ENCODE results near the gene PEX14. TPM values are rescaled to one million over a fixed set of nuclear protein-coding genes. Genes with fewer than 3 reads are reported as not detected.

Gene PEX14
- total RNA-seq, 1 donor from 2014 or later = 10.6 TPM

DNA sequence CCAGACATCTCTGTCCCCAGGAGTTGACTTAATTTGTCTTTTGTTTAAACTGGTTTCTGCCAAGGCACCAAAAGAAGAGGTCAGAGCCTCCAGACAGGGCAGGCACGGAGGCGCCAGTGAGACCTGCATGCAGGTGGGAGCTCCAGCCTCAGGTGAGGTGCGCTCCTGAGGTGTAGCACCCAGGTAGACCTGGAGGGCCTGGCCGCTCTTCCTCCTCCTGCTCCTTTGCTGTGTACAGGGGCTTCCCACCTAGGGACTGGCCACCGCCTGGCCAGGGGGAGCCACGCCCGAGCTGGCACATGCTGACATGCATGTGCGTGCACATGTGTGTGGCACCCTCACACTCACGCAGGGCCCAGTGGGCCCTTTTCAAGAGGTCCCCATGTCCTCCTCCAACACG lies 158.7 kb downstream of the PEX14 start:
- peak overlapping the region; percentile 97 to 99 for H3K27ac ChIP-seq
- TF ChIP-seq, protein P1, sequence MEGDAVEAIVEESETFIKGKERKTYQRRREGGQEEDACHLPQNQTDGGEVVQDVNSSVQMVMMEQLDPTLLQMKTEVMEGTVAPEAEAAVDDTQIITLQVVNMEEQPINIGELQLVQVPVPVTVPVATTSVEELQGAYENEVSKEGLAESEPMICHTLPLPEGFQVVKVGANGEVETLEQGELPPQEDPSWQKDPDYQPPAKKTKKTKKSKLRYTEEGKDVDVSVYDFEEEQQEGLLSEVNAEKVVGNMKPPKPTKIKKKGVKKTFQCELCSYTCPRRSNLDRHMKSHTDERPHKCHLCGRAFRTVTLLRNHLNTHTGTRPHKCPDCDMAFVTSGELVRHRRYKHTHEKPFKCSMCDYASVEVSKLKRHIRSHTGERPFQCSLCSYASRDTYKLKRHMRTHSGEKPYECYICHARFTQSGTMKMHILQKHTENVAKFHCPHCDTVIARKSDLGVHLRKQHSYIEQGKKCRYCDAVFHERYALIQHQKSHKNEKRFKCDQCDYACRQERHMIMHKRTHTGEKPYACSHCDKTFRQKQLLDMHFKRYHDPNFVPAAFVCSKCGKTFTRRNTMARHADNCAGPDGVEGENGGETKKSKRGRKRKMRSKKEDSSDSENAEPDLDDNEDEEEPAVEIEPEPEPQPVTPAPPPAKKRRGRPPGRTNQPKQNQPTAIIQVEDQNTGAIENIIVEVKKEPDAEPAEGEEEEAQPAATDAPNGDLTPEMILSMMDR (IDR thresholded peaks at IDR 0.05) = no peak
- H3K4me1 ChIP-seq = peaks cover 34 to 69% of the 10 kb centered on the region in 2 donors
- H3K36me3 ChIP-seq = peaks cover 0 to 4% of the 10 kb centered on the region in 2 donors
- no peak overlapping the region for H3K4me3 ChIP-seq
- intact Hi-C loops (cut with DNase I) = loop anchor here (2.0 to 5.0 kb wide), 3 partner anchors 61 to 121 kb away; no protein-coding TSS in a partner anchor
- DNase-seq (ENCODE audit: low spot score in 2 of 2) = no peak
- no peaks in the 10 kb centered on the region for H3K9me3 ChIP-seq
- no peaks in the 10 kb centered on the region for H3K27me3 ChIP-seq

DNA sequence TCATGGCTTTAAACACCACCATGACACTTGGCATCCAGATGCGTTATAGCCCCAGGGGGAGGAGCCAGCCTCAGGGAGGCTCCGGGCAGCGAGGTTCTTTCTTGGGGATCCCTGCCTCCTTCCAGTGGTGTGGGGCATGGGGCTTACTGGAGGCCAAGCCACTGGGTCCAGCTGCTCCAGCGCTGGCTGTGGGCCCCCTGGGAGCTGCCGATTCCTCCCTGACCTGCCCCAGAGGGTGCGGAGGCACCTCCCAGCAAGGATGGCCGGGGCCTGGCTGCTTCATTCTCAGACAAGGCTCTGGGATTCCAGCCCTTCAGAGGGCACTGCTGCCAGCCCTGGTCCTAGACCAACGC lies 159.3 kb downstream of the PEX14 start:
- Histone ChIP-seq H3K4me1 (peaks cover 33 to 63% of the 10 kb centered on the region in 2 donors), H3K36me3 (peaks cover 0 to 4% of the 10 kb centered on the region in 2 donors), H3K27ac (peak overlapping the region; percentile 97 to 99), H3K4me3 (no peak overlapping the region), H3K9me3 (no peaks in the 10 kb centered on the region), H3K27me3 (no peaks in the 10 kb centered on the region)
- no peak for DNase-seq (ENCODE audit: low spot score in 2 of 2)
- intact Hi-C loops (cut with DNase I) = loop anchor here (5.0 kb wide), 1 partner anchor 122 kb away; no protein-coding TSS in a partner anchor
- TF ChIP-seq, protein P1 (IDR thresholded peaks at IDR 0.05) = no peak

DNA sequence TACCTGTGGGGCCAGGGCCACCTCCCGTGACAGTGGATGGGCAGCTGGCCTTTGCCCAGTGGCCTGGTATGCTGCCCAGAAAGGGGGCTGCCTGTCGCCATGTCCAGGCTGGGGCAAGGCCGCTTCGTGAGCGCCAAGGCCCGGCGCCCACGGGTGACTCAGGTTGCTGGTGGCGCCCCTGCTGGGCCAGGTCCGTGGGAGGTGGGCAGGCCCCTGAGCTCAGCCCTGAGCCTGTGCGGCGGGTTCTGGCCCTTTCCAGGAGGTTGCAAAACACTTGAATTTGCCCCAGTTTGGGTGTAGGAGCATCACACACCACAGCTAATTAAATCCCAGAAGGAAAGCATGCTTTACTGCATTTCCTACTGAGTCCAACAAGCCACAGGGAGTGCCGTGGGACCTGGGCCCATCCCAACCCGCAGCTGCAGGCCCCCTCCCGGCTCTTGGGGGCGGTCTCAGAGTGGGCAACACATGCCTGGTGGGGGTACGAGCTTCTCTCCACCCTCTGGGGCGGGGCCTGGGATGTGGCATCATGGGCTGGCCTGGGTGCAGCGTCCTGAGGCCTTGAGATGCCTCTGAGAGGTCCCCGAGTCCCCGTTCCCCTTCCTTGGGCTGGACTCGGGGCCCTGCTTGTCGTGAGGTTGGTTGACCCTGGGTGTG lies 159.8 kb downstream of the PEX14 start:
- Histone ChIP-seq H3K4me1 (peaks cover 32 to 63% of the 10 kb centered on the region in 2 donors), H3K27ac (peak overlapping the region; percentile 97 to 99), H3K36me3 (peaks cover 4 to 8% of the 10 kb centered on the region in 2 donors), H3K27me3 (no peaks in the 10 kb centered on the region), H3K4me3 (peak overlapping the region in 1 of 2 donors; percentile 7), H3K9me3 (no peaks in the 10 kb centered on the region)
- TF ChIP-seq, protein P1 (IDR thresholded peaks at IDR 0.05) = no peak
- peak; percentile 46 to 86 for DNase-seq (ENCODE audit: low spot score in 2 of 2)
- intact Hi-C loops (cut with DNase I) = loop anchor here (5.0 kb wide), 2 partner anchors 122 to 158 kb away; no protein-coding TSS in a partner anchor

DNA sequence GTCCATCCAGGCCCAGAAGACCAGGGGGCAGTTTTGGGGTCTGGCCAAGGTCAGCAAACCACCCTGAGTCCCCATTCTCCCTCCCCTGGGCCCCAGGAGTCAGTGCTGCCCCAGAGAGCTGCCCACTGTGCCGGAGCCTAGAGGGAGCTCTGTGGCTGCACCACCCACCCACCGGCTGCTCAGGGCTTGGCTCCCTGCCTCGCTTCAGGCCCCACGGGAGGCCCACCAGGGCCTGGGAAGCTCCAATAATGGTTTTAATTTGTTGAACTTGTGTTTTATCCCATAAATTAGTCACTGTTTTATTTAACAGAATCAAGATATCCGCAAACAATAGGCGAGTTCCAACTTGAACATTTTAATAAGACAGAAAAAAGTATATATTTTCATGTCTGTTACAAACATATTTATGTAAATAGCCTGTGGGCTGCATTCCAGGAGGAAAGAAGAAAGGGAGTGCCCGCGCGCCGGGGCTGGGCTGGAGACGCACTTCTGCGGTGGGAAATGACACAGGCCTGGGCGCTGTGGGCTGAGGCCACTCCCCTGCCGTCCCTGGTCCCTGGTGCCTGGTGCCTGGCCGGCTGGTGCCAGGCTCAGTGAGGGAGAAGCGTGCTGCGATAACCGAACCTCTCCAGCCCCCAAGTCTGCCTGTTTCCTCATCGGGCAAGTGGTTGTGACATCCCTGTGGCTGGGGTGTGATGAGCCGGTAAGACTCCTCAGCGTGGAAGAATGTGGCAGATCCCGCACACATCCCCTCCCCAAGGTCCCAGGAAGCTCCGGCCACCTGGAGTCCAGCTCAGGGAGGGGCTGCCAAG lies 160.5 kb downstream of the PEX14 start:
- H3K9me3 ChIP-seq = no peaks in the 10 kb centered on the region
- TF ChIP-seq, protein P1 (IDR thresholded peaks at IDR 0.05) = no peak
- peak in 1 of 2 donors; percentile 83 for DNase-seq (ENCODE audit: low spot score in 2 of 2)
- intact Hi-C loops (cut with DNase I) = loop anchor here (5.0 kb wide), 1 partner anchor 157 kb away; no protein-coding TSS in a partner anchor
- H3K4me1 ChIP-seq = peaks cover 35 to 65% of the 10 kb centered on the region in 2 donors
- peak overlapping the region; percentile 97 to 99 for H3K27ac ChIP-seq
- H3K36me3 ChIP-seq = peaks cover 5 to 8% of the 10 kb centered on the region in 2 donors
- H3K27me3 ChIP-seq = no peaks in the 10 kb centered on the region
- H3K4me3 ChIP-seq = peak overlapping the region in 1 of 2 donors; percentile 18

DNA sequence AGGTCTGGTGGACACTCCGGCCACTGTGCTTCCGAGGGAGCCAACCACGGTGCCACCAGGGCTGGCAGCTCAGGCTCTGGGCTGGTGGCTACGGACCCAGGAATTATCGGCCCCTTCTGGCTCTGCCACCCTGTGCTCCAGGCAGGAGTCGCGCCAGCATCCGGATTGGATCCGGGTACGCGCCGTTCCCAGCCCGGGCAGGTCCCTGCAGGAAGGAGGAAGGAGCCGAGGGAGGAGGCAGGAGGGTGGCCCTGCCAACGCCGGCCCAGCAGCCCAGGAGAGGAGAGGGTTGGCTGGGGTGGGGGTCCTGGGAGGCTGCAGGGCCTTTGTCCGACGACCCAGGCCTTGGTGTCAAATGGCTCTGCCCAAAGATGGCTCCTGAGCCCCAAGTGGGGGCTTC lies 161.2 kb downstream of the PEX14 start:
- Histone ChIP-seq H3K9me3 (no peaks in the 10 kb centered on the region), H3K4me3 (peak overlapping the region in 1 of 2 donors; percentile 18), H3K4me1 (peaks cover 36 to 65% of the 10 kb centered on the region in 2 donors), H3K27ac (peak overlapping the region; percentile 97 to 99), H3K36me3 (peaks cover 5 to 8% of the 10 kb centered on the region in 2 donors), H3K27me3 (no peaks in the 10 kb centered on the region)
- intact Hi-C loops (cut with DNase I) = loop anchor here (2.0 to 5.0 kb wide), 2 partner anchors 29 to 156 kb away; no protein-coding TSS in a partner anchor
- TF ChIP-seq, protein P1 (IDR thresholded peaks at IDR 0.05) = no peak
- peak; percentile 47 to 87 for DNase-seq (ENCODE audit: low spot score in 2 of 2)
